A673 (cell line): ENCODE measurements around the gene EMP2.

Experiments
- EZH2 ChIP-seq: fragments of 200-600 bp; sonication (generic); IDR thresholded peaks from 2 replicates; pipeline ENCODE4 v1.6.1; 2017; ENCODE audit warnings: borderline replicate concordance, low read depth, mild to moderate bottlenecking, mixed read lengths, antibody characterized with exemption, low read length; ENCODE audit not compliant: poor library complexity, severe bottlenecking
- TF ChIP-seq, protein P1 (sequence below): fragments of 300-800, 200-600 bp; sonication (generic); conservative IDR thresholded peaks from 2 replicates; pipeline ENCODE4 v1.5.1; 2017; ENCODE audit warnings: low read depth, mild to moderate bottlenecking, antibody characterized with exemption, low read length, moderate library complexity, mixed read lengths

GRCh38 chr16:10580883-10581247 lies 467 bp upstream of the EMP2 start:
- TF ChIP-seq, protein P1, sequence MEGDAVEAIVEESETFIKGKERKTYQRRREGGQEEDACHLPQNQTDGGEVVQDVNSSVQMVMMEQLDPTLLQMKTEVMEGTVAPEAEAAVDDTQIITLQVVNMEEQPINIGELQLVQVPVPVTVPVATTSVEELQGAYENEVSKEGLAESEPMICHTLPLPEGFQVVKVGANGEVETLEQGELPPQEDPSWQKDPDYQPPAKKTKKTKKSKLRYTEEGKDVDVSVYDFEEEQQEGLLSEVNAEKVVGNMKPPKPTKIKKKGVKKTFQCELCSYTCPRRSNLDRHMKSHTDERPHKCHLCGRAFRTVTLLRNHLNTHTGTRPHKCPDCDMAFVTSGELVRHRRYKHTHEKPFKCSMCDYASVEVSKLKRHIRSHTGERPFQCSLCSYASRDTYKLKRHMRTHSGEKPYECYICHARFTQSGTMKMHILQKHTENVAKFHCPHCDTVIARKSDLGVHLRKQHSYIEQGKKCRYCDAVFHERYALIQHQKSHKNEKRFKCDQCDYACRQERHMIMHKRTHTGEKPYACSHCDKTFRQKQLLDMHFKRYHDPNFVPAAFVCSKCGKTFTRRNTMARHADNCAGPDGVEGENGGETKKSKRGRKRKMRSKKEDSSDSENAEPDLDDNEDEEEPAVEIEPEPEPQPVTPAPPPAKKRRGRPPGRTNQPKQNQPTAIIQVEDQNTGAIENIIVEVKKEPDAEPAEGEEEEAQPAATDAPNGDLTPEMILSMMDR: no peak
- TF ChIP-seq EZH2: no peak
